Left forelimb (tissue), 1 donor: ENCODE results near the gene ELOVL4.

ENCODE experiments used
- DNase-seq: peaks from one replicate; pipeline ENCODE4 v3.0.0-alpha.2; 2018; ENCODE audit warnings: low spot score

Gene ELOVL4

DNA sequence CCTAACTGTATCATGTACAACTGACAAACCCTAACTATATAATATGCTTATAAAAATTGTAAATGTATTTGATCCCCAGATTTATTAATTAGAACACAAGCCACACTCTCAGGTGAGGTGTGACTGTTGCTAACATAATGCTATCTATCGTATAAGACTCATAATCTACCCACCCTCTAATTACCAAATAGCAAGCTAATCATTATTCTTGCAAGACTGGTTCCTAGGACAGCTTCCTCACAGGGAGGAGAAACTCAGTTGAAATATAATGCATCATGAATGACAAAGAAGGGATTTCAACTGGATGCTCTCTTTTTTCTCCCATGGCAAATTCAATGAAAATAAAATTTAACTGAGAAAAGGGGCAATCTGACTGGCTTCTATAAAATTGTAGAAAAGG, 35.4 kb downstream of the ELOVL4 start:
- no peak for DNase-seq

- DNase-seq = no peak
Measured at GRCh38 chr6:79909517-79909916, 37.8 kb downstream of the ELOVL4 start.

DNA sequence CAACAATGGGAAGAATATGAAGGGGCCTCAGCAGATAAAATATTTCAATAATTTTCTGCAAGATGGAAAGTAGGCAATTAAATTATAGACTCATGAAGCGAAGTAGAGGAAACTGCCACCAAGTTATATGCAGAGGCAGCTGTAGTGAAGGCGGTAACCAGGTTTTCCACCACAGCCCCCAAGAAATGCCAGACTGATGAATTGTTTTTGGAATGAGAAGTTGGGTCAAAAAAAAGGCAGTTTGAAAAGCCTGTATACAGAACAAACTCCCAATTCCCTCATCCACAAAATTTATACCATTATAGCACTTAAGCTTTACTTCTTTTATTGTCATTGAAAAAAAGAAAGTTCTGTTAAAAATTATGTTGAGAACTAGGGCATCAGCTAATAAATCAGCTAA, 45.3 kb downstream of the ELOVL4 start:
- no peak for DNase-seq

GRCh38 chr6:79898076-79898475, 49.3 kb downstream of the ELOVL4 start:
- no peak for DNase-seq

GRCh38 chr6:79896075-79896449, 51.3 kb downstream of the ELOVL4 start:
- no peak for DNase-seq

GRCh38 chr6:79895382-79896074, 51.8 kb downstream of the ELOVL4 start:
- no peak for DNase-seq

DNA sequence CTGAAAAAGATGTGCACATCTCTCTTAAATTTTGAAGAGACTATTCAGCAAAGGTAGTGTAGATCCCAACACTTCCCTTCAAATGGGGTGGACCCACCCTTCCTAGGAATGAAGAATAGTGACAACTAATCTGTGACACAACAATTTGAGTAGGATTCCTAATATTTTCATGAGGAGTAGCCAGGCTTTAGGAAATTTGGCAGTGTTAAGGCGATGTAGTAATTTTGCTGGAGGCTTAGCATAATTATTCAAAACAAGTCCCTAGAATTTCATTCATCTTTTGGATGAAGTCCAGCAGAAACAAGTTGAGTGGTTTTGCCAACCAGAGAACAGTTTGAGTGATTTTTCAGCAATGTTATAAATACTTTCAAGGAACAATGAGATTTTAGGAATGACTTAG, 52.4 kb downstream of the ELOVL4 start:
- no peak for DNase-seq

GRCh38 chr6:79888587-79888986, 58.8 kb downstream of the ELOVL4 start:
- DNase-seq = no peak

DNA sequence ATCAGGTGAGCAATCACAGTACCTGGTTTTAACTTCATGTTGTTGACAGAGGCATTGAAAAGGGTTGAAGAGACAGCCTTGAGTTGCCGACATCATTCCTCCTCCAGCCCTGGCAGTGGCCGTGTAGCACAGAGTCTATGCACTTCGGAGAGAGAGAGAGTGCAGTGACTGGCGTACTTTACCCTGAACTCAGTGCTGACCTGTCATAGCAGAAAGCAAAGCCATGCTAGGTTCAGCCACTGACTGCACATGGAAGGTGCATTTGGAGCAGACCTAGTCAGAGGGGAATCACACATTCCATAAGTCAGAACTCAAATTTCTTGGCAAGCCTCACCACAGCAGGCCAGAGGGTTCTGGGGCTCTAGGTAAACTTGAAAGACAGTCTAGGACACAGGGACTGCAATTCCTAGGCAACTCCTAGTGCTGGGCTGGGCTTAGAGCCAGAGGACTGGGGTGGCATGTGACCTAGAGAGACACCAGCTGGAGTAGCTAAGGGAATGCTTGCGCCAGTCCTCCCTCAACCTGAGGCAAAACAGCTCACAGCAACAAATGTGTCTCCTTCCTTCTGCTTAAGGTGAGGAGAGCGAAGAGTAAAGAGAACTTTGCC, 69.1 kb downstream of the ELOVL4 start:
- DNase-seq = no peak

DNA sequence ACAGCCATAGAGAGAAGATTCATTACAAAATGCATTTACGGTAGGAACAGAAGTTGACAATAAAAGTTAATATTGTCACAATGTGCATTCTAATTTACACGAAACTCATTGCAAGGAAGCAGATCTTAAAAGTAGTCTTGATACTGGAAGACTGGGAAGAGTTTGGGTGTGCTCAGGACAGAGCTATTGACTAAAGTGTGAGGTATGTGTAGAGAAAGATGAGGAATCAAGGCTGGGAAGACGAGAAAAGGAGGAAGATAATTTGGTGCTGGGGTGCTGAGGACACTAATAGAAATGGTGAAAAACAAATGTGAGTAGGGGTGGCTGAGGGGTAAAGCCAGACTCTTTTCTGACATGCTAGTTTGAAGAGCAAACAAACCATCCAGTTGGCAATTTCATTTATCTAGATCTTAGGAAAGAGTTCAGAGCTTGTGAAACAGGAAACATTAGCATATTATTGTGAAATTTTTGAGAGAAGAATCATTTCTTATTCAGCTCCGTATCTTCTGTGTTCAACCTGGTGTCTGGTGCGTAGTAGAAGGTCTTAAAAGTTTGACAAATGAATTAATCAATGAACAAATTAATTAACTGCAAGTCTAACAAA, 72.7 kb downstream of the ELOVL4 start:
- DNase-seq = no peak

- DNase-seq = no peak
Measured at GRCh38 chr6:79872986-79873385, 74.4 kb downstream of the ELOVL4 start.

GRCh38 chr6:79872303-79872702, 75.0 kb downstream of the ELOVL4 start:
- DNase-seq = no peak

GRCh38 chr6:79869600-79870084, 77.7 kb downstream of the ELOVL4 start:
- DNase-seq = peak; percentile 85

DNA sequence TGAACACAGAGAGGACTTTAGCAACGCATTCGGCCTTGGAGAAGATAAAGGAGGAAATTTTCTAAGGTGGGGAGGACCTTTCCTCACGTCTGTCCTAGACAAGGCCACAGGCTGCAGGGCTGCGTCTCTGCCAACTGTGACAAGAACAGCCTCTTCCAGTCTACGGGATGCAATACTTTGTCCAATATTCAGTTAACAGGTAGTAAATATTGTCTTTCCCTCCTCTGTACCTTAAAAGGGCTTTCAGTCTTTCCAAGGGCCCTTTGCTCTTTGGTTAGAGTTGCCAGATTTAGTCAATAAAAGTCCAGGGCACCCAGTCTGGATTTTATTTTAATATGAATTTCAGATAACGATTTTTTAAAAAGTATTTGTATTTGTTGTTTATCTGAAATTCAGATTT, 78.2 kb downstream of the ELOVL4 start:
- no peak for DNase-seq

- no peak for DNase-seq
Measured at GRCh38 chr6:79868098-79868722, 79.1 kb downstream of the ELOVL4 start.
